Measurements from ENCODE around the gene C11orf91.

- TF ChIP-seq CTCF (conservative IDR thresholded peaks at IDR 0.05; ENCODE audit: low read length): no peak
- TF ChIP-seq EZH2phosphoT487 (IDR thresholded peaks at IDR 0.05; ENCODE audit: borderline replicate concordance): no peak
These were observed 33.4 kb upstream of the C11orf91 start for GRCh38 chr11:33733980-33734379.

Data from Loucy (cell line).